ENCODE data around the gene S100A2.
"Not testable (repeated sequence)": the region's sequence is repeated elsewhere in the genome, so short reads cannot be mapped to it uniquely, and the experiment has no call there.

The S100A2 gene

DNA sequence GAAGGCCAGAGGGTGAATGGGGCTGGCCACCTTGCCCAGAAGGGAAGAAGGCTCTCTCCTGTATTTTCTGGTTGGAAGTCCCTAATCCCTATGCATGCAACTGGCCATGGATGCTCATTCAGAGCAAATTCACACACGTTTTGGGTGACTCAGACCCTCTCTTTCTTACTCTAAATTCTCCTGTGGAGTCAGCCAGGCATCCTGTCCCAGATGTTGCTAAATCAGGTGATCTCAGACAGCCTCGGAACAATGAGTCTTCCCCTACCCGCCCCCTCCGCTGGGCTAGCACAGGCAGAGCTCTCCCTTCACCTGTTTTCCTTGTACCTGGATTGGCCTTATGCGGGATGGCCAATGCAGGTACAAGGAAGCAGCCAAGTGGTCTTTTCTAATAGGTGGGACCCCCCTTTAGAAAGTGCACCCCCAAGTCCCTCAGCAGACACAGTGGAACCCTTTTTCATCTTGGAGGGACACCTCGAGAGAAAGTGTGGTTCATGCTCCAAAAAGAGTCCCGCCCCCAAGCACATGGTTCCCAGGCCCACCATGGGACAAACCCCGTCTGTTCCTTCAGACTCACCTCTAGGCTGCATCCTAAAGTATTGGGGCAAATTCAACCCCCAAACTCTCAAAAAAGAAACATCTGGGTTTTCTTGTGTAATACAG lies 38.5 kb downstream of the S100A2 start:
- FAIRE-seq = no peak

GRCh38 chr1:153526132-153526543 lies 39.5 kb downstream of the S100A2 start:
- no peak for FAIRE-seq

DNA sequence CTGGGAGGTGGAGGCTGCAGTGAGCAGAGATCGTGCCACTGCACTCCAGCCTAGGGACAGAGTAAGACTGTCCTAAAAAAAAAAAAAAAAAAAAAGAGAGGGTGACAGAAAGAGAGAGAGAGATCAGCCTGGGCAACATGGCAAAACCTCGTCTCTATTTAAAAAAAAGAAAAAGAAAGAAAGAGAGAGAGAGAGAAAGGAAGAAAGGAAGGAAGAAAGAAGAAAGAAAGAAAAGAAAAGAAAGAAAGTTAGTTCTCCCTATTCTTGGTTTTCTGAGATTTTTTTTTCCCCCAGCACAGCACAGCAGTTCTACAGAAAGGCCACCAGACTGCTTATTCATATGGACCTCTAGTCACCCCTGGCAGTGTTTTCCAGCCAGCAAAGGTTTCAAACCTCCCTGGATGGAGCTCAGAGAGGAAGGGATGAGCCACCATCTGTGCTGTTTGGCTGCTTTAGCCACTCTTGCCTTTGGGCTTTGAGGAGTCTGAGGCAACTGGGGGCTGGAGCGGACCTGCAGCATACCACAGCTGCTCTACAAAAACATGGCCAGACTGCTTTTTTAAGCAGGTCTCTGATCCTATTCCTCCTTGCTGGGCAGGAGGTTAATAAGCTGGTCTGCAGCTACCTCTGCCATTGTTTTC lies 40.4 kb downstream of the S100A2 start:
- FAIRE-seq = no peak

DNA sequence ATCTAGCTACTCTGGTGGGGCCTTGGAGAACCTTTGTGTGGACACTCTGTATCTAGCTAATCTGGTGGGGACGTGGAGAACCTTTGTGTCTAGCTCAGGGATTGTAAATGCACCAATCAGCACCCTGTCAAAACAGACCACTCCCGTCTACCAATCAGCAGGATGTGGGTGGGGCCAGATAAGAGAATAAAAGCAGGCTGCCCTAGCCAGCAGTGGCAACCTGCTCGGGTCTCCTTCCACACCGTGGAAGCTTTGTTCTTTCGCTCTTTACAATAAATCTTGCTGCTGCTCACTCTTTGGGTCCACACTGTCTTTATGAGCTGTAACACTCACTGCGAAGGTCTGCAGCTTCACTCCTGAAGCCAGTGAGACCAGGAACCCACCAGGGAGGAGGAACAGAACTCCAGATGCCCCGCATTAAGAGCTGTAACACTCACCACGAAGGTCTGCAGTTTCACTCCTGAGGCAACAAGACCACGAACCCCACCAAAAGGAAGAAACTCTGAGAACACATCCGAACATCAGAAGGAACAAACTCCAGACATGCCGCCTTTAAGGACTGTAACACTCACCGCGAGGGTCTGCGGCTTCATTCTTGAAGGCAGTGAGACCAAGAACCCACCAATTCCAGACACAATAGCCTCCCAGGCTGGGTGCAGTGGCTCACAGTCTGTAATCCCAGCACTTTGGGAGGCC lies 43.1 kb downstream of the S100A2 start:
- FAIRE-seq = not testable (repeated sequence)

DNA sequence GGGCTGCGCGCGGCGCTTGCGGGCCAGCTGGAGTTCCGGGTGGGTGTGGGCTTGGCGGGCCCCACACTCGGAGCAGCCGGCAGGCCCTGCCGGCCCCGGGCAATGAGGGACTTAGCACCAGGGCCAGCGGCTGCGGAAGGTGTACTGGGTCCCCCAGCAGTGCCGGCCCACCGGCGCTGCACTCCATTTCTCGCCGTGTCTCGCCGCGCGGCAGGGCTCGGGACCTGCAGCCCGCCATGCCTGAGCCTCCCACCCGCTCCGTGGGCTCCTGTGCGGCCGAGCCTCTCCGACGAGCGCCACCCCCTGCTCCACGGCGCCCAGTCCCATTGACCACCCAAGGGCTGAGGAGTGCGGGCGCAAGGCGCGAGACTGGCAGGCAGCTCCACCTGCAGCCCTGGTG lies 43.8 kb downstream of the S100A2 start:
- not testable (repeated sequence) for FAIRE-seq

- no peak for FAIRE-seq
Observed at GRCh38 chr1:153520818-153521476, 44.7 kb downstream of the S100A2 start.

DNA sequence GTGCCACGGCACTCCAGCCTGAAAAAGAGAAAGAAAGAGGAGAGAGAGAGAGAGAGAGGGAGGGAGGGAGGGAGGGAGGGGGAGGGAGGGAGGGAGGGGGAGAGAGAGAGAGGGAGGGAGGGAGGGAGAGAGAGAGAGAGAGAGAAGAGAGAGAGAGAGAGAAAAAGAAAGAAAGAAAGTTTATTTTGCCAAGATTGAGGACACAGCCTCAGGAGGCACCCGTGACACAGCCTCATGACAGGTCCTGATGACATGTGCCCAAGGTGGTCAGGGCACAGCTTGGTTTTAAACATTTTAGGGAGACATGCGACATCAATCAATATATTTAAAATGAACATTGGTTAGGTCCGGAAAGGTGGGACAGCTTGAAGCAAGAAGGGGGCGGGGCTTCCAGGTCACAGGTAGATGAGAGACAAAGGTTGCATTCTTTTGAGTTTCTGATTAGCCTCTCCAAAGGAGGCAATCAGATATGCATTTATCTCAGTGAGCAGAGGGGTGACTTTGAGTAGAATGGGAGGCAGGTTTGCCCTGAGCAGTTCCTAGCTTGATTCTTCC lies 45.4 kb downstream of the S100A2 start:
- not testable (repeated sequence) for FAIRE-seq

- no peak for FAIRE-seq
Observed at GRCh38 chr1:153519242-153519641, 46.4 kb downstream of the S100A2 start.

- no peak for FAIRE-seq
Observed at GRCh38 chr1:153515504-153516394, 49.9 kb downstream of the S100A2 start.

DNA sequence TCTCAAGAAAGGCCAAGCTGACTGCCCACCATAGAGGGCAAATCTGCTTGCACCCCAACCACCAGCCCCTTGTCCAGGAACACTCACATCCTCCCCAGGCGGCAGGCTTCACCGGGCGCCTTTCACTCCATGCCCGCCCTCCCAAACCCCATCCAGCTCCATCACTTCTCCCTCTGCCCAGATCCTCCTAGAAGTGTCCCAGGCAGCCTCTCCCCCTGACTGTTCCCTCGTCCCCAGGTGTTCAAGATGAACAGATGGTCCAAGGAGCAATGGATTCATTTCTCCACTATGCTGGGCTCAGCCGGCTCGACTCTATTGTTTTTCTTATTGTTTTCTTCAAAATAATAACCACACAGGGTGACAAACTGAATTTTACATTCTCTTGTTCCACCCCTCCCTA lies 52.0 kb downstream of the S100A2 start:
- no peak for FAIRE-seq

- FAIRE-seq = no peak
Observed at GRCh38 chr1:153513023-153513422, 52.6 kb downstream of the S100A2 start.
